DOHH2 (cell line): Measurements from ENCODE around the gene CES3.
"Not testable (repeated sequence)": the region's sequence is repeated elsewhere in the genome, so short reads cannot be mapped to it uniquely, and the experiment has no call there.

Experiments
- H3F3A ChIP-seq: fragments of 200-600 bp; sonication (generic), shearing (Covaris generic); 2 replicates; pipeline ENCODE4 v1.6.0; 2016; ENCODE audit warnings: antibody characterized with exemption, mild to moderate bottlenecking; ENCODE audit not compliant: control insufficient read depth, insufficient read depth
- H3K27ac ChIP-seq: fragments of 200-600 bp; sonication (generic); 2 replicates; pipeline ENCODE4 v1.5.1; 2014; ENCODE audit warnings: low read depth, mild to moderate bottlenecking, low read length, moderate library complexity
- H3K27me3 ChIP-seq: fragments of 200-600 bp; sonication (generic); 2 replicates; pipeline ENCODE4 v1.6.1; 2014; ENCODE audit warnings: mild to moderate bottlenecking, low read length, mixed read lengths; ENCODE audit not compliant: control insufficient read depth
- H3K36me3 ChIP-seq: fragments of 200-600 bp; sonication (generic); 2 replicates; pipeline ENCODE4 v1.6.1; 2014; ENCODE audit warnings: mild to moderate bottlenecking, low read length, moderate library complexity, mixed read lengths; ENCODE audit not compliant: control insufficient read depth
- H3K4me1 ChIP-seq: fragments of 200-600 bp; sonication (generic); 2 replicates; pipeline ENCODE4 v1.6.1; 2014; ENCODE audit warnings: mild to moderate bottlenecking, low read length, mixed read lengths; ENCODE audit not compliant: control insufficient read depth
- H3K4me2 ChIP-seq: fragments of 200-600 bp; sonication (generic); 2 replicates; pipeline ENCODE4 v1.6.0; 2014; ENCODE audit warnings: mild to moderate bottlenecking, low read length, moderate library complexity
- H3K4me3 ChIP-seq: fragments of 200-600 bp; sonication (generic); 2 replicates; pipeline ENCODE4 v1.5.1; 2014; ENCODE audit warnings: mild to moderate bottlenecking, low read length, mixed read lengths
- H3K79me2 ChIP-seq: fragments of 200-600 bp; sonication (generic); 2 replicates; pipeline ENCODE4 v1.6.1; 2014; ENCODE audit warnings: mild to moderate bottlenecking, low read length, mixed read lengths; ENCODE audit not compliant: control insufficient read depth
- H3K9me2 ChIP-seq: fragments of 200-600 bp; sonication (generic); replicated peaks from 2 replicates; pipeline ENCODE4 v1.6.1; 2014; ENCODE audit warnings: mild to moderate bottlenecking, low read length, mixed read lengths; ENCODE audit not compliant: control insufficient read depth
- H3K9me3 ChIP-seq: fragments of 200-600 bp; sonication (generic); 2 replicates; pipeline ENCODE4 v1.6.1; 2014; ENCODE audit warnings: antibody characterized with exemption, low read length, mixed read lengths; ENCODE audit not compliant: control insufficient read depth, insufficient read depth
- H4K20me1 ChIP-seq: fragments of 200-600 bp; sonication (generic); 2 replicates; pipeline ENCODE4 v1.6.0; 2014; ENCODE audit warnings: low read depth, mild to moderate bottlenecking, antibody characterized with exemption, low read length, moderate library complexity; ENCODE audit not compliant: control insufficient read depth, insufficient read depth
- CTCF ChIP-seq: fragments of 200-600 bp; sonication (generic); IDR thresholded peaks from one replicate; pipeline ENCODE4 v1.5.1; 2014; ENCODE audit warnings: antibody characterized with exemption, mild to moderate bottlenecking, low read depth, low read length; ENCODE audit not compliant: poor library complexity, severe bottlenecking
- EZH2phosphoT487 ChIP-seq: fragments of 200-600 bp; sonication (generic); IDR thresholded peaks from 2 replicates; pipeline ENCODE4 v1.6.1; 2017; ENCODE audit warnings: borderline replicate concordance, mild to moderate bottlenecking, antibody characterized with exemption, low read length, moderate library complexity, mixed read lengths

CES3 gene

GRCh38 chr16:66942981-66943380 lies 18.1 kb upstream of the CES3 start:
- Histone ChIP-seq H3K79me2 (no peaks in the 10 kb centered on the region), H3K9me2 (no peaks in the 10 kb centered on the region), H3K4me1 (peaks cover 10% of the 10 kb centered on the region), H3K36me3 (peaks cover 41% of the 10 kb centered on the region), H4K20me1 (no peaks in the 10 kb centered on the region), H3K9me3 (no peaks in the 10 kb centered on the region), H3K27me3 (peaks cover 7% of the 10 kb centered on the region), H3K4me2 (no peak overlapping the region), H3K4me3 (no peak overlapping the region), H3K27ac (no peak overlapping the region), H3F3A (no peaks in the 10 kb centered on the region)
- TF ChIP-seq EZH2phosphoT487 = no peak

DNA sequence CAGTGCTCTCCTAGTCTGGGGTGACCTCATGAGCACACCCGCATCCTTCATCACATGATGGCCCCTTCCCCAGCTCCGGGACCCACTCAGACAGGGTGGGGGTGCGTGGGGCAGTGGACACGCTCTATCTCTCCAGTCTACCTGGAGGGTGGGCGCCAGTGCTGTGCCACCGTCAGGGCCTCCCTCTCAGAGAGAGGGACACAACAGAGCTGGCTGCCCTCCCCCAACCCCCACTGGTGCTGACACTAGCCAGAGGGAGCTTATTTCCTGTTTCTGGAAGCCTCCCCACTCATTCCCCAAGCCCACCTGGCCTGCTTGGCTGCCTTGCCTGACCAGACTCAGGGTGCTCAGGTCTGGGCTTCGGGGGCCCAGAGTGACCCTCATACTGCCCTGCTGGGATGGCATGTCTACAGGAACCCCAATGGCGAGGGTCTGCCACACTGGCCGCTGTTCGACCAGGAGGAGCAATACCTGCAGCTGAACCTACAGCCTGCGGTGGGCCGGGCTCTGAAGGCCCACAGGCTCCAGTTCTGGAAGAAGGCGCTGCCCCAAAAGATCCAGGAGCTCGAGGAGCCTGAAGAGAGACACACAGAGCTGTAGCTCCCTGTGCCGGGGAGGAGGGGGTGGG lies 17.5 kb upstream of the CES3 start:
- H4K20me1 ChIP-seq = no peaks in the 10 kb centered on the region
- H3K27ac ChIP-seq = no peak overlapping the region
- H3K4me3 ChIP-seq = no peak overlapping the region
- H3K9me3 ChIP-seq = no peaks in the 10 kb centered on the region
- peaks cover 38% of the 10 kb centered on the region for H3K36me3 ChIP-seq
- no peaks in the 10 kb centered on the region for H3K79me2 ChIP-seq
- no peak for TF ChIP-seq CTCF
- no peak for TF ChIP-seq EZH2phosphoT487
- peaks cover 16% of the 10 kb centered on the region for H3K4me1 ChIP-seq
- no peak overlapping the region for H3K4me2 ChIP-seq
- H3F3A ChIP-seq = no peaks in the 10 kb centered on the region
- no peaks in the 10 kb centered on the region for H3K9me2 ChIP-seq
- peaks cover 13% of the 10 kb centered on the region for H3K27me3 ChIP-seq

DNA sequence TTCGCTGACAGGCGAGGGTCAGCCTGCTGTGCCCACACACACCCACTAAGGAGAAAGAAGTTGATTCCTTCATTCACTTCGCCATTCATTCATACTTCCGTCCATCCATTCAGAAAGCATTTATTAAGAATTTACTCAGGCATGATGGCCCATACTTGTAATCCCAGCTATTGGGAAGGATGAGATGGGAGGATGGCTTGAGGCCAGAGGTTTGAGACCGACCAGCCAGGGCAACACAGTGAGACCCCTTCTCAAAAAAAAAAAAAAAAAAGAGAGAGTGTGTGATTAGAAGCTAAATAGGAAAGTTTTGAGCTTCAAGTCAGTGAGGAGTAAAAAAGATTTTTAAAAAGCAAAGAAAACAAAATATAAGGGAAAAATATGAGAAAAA lies 17.0 kb upstream of the CES3 start:
- Histone ChIP-seq H3K27me3 (peaks cover 18% of the 10 kb centered on the region), H3K4me3 (no peak overlapping the region), H3K27ac (no peak overlapping the region), H3F3A (no peaks in the 10 kb centered on the region), H3K4me2 (no peak overlapping the region), H4K20me1 (no peaks in the 10 kb centered on the region), H3K9me3 (no peaks in the 10 kb centered on the region), H3K79me2 (no peaks in the 10 kb centered on the region), H3K9me2 (no peaks in the 10 kb centered on the region), H3K36me3 (peaks cover 37% of the 10 kb centered on the region), H3K4me1 (peaks cover 18% of the 10 kb centered on the region)
- TF ChIP-seq EZH2phosphoT487 (no peak), CTCF (no peak)

GRCh38 chr16:66944971-66945370 lies 16.1 kb upstream of the CES3 start:
- H4K20me1 ChIP-seq, H3K4me3 ChIP-seq, H3K79me2 ChIP-seq, H3K9me2 ChIP-seq, H3K4me2 ChIP-seq, H3K27ac ChIP-seq, H3K9me3 ChIP-seq, H3F3A ChIP-seq: not testable (repeated sequence)
- peaks cover 27% of the 10 kb centered on the region for H3K27me3 ChIP-seq
- H3K4me1 ChIP-seq = peaks cover 18% of the 10 kb centered on the region
- peaks cover 29% of the 10 kb centered on the region for H3K36me3 ChIP-seq
